SJSA1 (cell line): Measurements from ENCODE around the gene ASH1L. TPM values are rescaled to one million over a fixed set of nuclear protein-coding genes. Genes with fewer than 3 reads are reported as not detected.
"Not testable (repeated sequence)": the region's sequence is repeated elsewhere in the genome, so short reads cannot be mapped to it uniquely, and the experiment has no call there.

Experiments
- DNase-seq, 2 experiments: peaks; one replicate each; pipeline ENCODE4 v3.0.0-alpha.2; 2015 to 2020; ENCODE audit warnings: low spot score in 2 of 2, low read depth in 1 of 2
- H3K27ac ChIP-seq: fragments of 250-450 bp; sonication (Bioruptor Pico); 2 replicates; pipeline ENCODE4 v1.5.1; 2020; ENCODE audit warnings: mild to moderate bottlenecking, moderate library complexity
- H3K27me3 ChIP-seq: fragments of 250-450 bp; sonication (Bioruptor Pico); replicated peaks from 2 replicates; pipeline ENCODE4 v1.5.1; 2020; ENCODE audit warnings: mild to moderate bottlenecking, moderate library complexity
- H3K36me3 ChIP-seq: fragments of 250-450 bp; sonication (Bioruptor Pico); 2 replicates; pipeline ENCODE4 v1.5.1; 2020; ENCODE audit warnings: mild to moderate bottlenecking
- H3K4me1 ChIP-seq: fragments of 250-450 bp; sonication (Bioruptor Pico); replicated peaks from 2 replicates; pipeline ENCODE4 v1.6.1; 2021; ENCODE audit warnings: mild to moderate bottlenecking
- H3K4me3 ChIP-seq: fragments of 250-450 bp; sonication (Bioruptor Pico); 2 replicates; pipeline ENCODE4 v1.5.1; 2020; ENCODE audit warnings: mild to moderate bottlenecking
- H3K9me3 ChIP-seq: fragments of 250-450 bp; sonication (Bioruptor Pico); replicated peaks from 2 replicates; pipeline ENCODE4 v1.5.1; 2020; ENCODE audit warnings: mild to moderate bottlenecking
- total RNA-seq: library from RNA; depleted of rRNA; stranded (reverse); fragments of >200 nt; shearing (Covaris generic); gene quantifications from 2 replicates; pipeline ENCODE4 v1.2.3, GENCODE V29; 2014

The ASH1L gene
- total RNA-seq, 1 experiment from 2014 or later: 23.0 TPM

- Histone ChIP-seq H3K27ac (peak overlapping the region; percentile 98), H3K36me3 (peaks cover 14% of the 10 kb centered on the region), H3K4me1 (peaks cover 40% of the 10 kb centered on the region), H3K9me3 (peaks cover 7% of the 10 kb centered on the region), H3K27me3 (no peaks in the 10 kb centered on the region), H3K4me3 (no peak overlapping the region)
- DNase-seq: peak; percentile 50 to 66
Observed at GRCh38 chr1:155466996-155467395, 95.6 kb downstream of the ASH1L start.

GRCh38 chr1:155466617-155466972 is 96.0 kb downstream of the ASH1L start:
- Histone ChIP-seq H3K4me1 (peaks cover 40% of the 10 kb centered on the region), H3K27me3 (no peaks in the 10 kb centered on the region), H3K36me3 (peaks cover 10% of the 10 kb centered on the region), H3K27ac (peak overlapping the region; percentile 98), H3K9me3 (peaks cover 5% of the 10 kb centered on the region), H3K4me3 (no peak overlapping the region)
- no peak for DNase-seq

GRCh38 chr1:155463865-155464650 is 98.5 kb downstream of the ASH1L start:
- peak overlapping the region; percentile 28 for H3K27ac ChIP-seq
- peaks cover 15% of the 10 kb centered on the region for H3K36me3 ChIP-seq
- H3K4me1 ChIP-seq: peaks cover 40% of the 10 kb centered on the region
- peak; percentile 47 to 65 for DNase-seq
- no peaks in the 10 kb centered on the region for H3K27me3 ChIP-seq
- no peak overlapping the region for H3K4me3 ChIP-seq
- no peaks in the 10 kb centered on the region for H3K9me3 ChIP-seq

- no peaks in the 10 kb centered on the region for H3K27me3 ChIP-seq
- peaks cover 10% of the 10 kb centered on the region; the same call in 1 of the 2 replicates for H3K4me1 ChIP-seq
- no peak overlapping the region for H3K27ac ChIP-seq
- no peaks in the 10 kb centered on the region for H3K9me3 ChIP-seq
- no peak overlapping the region for H3K4me3 ChIP-seq
- DNase-seq: no peak
- H3K36me3 ChIP-seq: peaks cover 33% of the 10 kb centered on the region
Observed at GRCh38 chr1:155458111-155458510, 104.5 kb downstream of the ASH1L start.

GRCh38 chr1:155457266-155457665 is 105.3 kb downstream of the ASH1L start:
- Histone ChIP-seq H3K9me3 (no peaks in the 10 kb centered on the region), H3K27ac (no peak overlapping the region), H3K4me1 (peaks cover 10% of the 10 kb centered on the region; the same call in 1 of the 2 replicates), H3K36me3 (peaks cover 39% of the 10 kb centered on the region), H3K27me3 (no peaks in the 10 kb centered on the region), H3K4me3 (no peak overlapping the region)
- no peak for DNase-seq

GRCh38 chr1:155455588-155456195 is 106.9 kb downstream of the ASH1L start:
- peaks cover 41% of the 10 kb centered on the region for H3K36me3 ChIP-seq
- H3K27ac ChIP-seq: no peak overlapping the region
- no peak overlapping the region for H3K4me3 ChIP-seq
- no peaks in the 10 kb centered on the region for H3K27me3 ChIP-seq
- peak in 1 of 2 experiments; percentile 28 for DNase-seq
- H3K9me3 ChIP-seq: no peaks in the 10 kb centered on the region
- peaks cover 10% of the 10 kb centered on the region; the same call in 1 of the 2 replicates for H3K4me1 ChIP-seq

GRCh38 chr1:155454096-155454495 is 108.5 kb downstream of the ASH1L start:
- no peak overlapping the region for H3K27ac ChIP-seq
- H3K36me3 ChIP-seq: peaks cover 47% of the 10 kb centered on the region
- H3K4me3 ChIP-seq: no peak overlapping the region
- no peaks in the 10 kb centered on the region for H3K27me3 ChIP-seq
- no peak for DNase-seq
- H3K4me1 ChIP-seq: peaks cover 10% of the 10 kb centered on the region; the same call in 1 of the 2 replicates
- H3K9me3 ChIP-seq: no peaks in the 10 kb centered on the region

- no peaks in the 10 kb centered on the region for H3K27me3 ChIP-seq
- no peak overlapping the region for H3K4me3 ChIP-seq
- H3K36me3 ChIP-seq: peaks cover 49% of the 10 kb centered on the region
- no peak for DNase-seq
- H3K4me1 ChIP-seq: peaks cover 10% of the 10 kb centered on the region; the same call in 1 of the 2 replicates
- no peaks in the 10 kb centered on the region for H3K9me3 ChIP-seq
- H3K27ac ChIP-seq: no peak overlapping the region
Observed at GRCh38 chr1:155453141-155453540, 109.5 kb downstream of the ASH1L start.

GRCh38 chr1:155451199-155451598 is 111.4 kb downstream of the ASH1L start:
- Histone ChIP-seq H3K4me3 (no peak overlapping the region), H3K36me3 (peaks cover 52% of the 10 kb centered on the region), H3K9me3 (no peaks in the 10 kb centered on the region), H3K4me1 (peaks cover 4% of the 10 kb centered on the region; the same call in 1 of the 2 replicates), H3K27me3 (no peaks in the 10 kb centered on the region), H3K27ac (no peak overlapping the region)
- no peak for DNase-seq

GRCh38 chr1:155442431-155442830 is 120.2 kb downstream of the ASH1L start:
- not testable (repeated sequence) for H3K27ac ChIP-seq, H3K27me3 ChIP-seq, H3K4me3 ChIP-seq

GRCh38 chr1:155437405-155437804 is 125.2 kb downstream of the ASH1L start:
- Histone ChIP-seq H3K4me1 (peaks cover 16% of the 10 kb centered on the region), H3K27me3 (no peaks in the 10 kb centered on the region), H3K27ac (no peak overlapping the region), H3K36me3 (peaks cover 33% of the 10 kb centered on the region), H3K9me3 (no peaks in the 10 kb centered on the region), H3K4me3 (no peak overlapping the region)
- DNase-seq: no peak

More at GRCh38 chr1:155442431-155442830, 120.2 kb downstream of the ASH1L start:
- H3K4me1 ChIP-seq, DNase-seq, H3K9me3 ChIP-seq: not testable (repeated sequence)
- peaks cover 25% of the 10 kb centered on the region for H3K36me3 ChIP-seq

- not testable (repeated sequence) for H3K27me3 ChIP-seq, DNase-seq, H3K4me1 ChIP-seq, H3K4me3 ChIP-seq, H3K9me3 ChIP-seq, H3K27ac ChIP-seq
- peaks cover 31% of the 10 kb centered on the region for H3K36me3 ChIP-seq
Observed at GRCh38 chr1:155433831-155434389, 128.7 kb downstream of the ASH1L start.

- H3K27ac ChIP-seq, DNase-seq, H3K27me3 ChIP-seq, H3K4me3 ChIP-seq, H3K4me1 ChIP-seq, H3K9me3 ChIP-seq: not testable (repeated sequence)
- peaks cover 25% of the 10 kb centered on the region for H3K36me3 ChIP-seq
Observed at GRCh38 chr1:155433128-155433830, 129.3 kb downstream of the ASH1L start.
